Heart left ventricle (tissue), 13 donors: Measurements from ENCODE around the gene ZFP37.

Source experiments
- POLR2A ChIP-seq, 2 donors: fragments of 450-650 bp; IDR thresholded peaks; one replicate each; pipeline ENCODE4 v1.6.1; 2017; ENCODE audit warnings: antibody characterized with exemption in 2 of 2, mild to moderate bottlenecking in 2 of 2, moderate library complexity in 2 of 2
- TF ChIP-seq, protein P1 (sequence below), 12 donors: fragments of 200-600 bp; sonication (generic) in 4 of 12; IDR thresholded peaks; one replicate each; pipeline versions ENCODE4 v1.5.0 to v1.8.0; 2018 to 2022; ENCODE audit warnings: antibody characterized with exemption in 12 of 12, mild to moderate bottlenecking in 5 of 12
- donor health status: ischemic (EF 13 %, LVEDD 7.1; RV severe dilation, severe dysfunction).
- donor health status: DM: no; HTN: yes; CAD: no.
- donor health status: DM: no; HTN: no; CAD: no.
- donor health status: ischemic (EF 25% LVEDD 6.9; RV normal size, moderate dysfunction).
- donor health status: ischemic (EF 25% LVEDD 5.7; RV mildly dilated, moderate dysfunction).
- donor health status: ischemic (EF 35%, LVEDD 5.7; RV mildly dilated, moderate dysfunction).
- donor health status: nonischemic (EF 11% LVEDD 7.7; RV severe dilation, severe dysfunction).
- donor health status: DM: yes; HTN: yes; CAD: no.
- donor health status: PGD.
- donor health status: ischemic (EF 29% LVEDD 5.4; RV normal size, mild dysfunction).
- donor health status: nonischemic (EF 23%, LVEDD 6.1; RV moderate dilation, normal function).

DNA sequence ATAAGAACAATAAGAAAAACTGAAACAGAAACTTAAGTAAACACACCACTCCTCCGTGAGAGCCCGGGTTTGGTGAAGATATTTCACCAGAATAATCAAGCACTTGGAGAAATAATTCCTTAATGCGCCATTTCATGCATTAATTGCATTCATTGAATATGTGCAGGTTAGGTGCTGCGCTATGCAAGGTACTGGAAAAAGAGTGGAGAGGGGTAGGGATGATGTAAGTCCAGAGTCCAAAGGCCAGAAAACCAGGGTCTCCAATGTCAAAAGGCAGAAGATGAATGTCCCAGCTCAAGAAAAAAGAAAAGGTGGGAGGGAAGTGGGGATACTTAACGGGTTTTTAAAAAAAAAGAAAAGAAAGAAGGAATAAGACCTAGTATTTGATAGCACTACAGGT lies 669 bp upstream of the ZFP37 start:
- TF ChIP-seq, protein P1, sequence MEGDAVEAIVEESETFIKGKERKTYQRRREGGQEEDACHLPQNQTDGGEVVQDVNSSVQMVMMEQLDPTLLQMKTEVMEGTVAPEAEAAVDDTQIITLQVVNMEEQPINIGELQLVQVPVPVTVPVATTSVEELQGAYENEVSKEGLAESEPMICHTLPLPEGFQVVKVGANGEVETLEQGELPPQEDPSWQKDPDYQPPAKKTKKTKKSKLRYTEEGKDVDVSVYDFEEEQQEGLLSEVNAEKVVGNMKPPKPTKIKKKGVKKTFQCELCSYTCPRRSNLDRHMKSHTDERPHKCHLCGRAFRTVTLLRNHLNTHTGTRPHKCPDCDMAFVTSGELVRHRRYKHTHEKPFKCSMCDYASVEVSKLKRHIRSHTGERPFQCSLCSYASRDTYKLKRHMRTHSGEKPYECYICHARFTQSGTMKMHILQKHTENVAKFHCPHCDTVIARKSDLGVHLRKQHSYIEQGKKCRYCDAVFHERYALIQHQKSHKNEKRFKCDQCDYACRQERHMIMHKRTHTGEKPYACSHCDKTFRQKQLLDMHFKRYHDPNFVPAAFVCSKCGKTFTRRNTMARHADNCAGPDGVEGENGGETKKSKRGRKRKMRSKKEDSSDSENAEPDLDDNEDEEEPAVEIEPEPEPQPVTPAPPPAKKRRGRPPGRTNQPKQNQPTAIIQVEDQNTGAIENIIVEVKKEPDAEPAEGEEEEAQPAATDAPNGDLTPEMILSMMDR (IDR thresholded peaks at IDR 0.05): no peak
- no peak for TF ChIP-seq POLR2A (IDR thresholded peaks at IDR 0.05)
